Liver (tissue), 9 donors: ENCODE results near the gene PRMT3. TPM values are rescaled to one million over a fixed set of nuclear protein-coding genes. Genes with fewer than 3 reads are reported as not detected.

ENCODE experiments used
- DNase-seq: peaks from one replicate; pipeline ENCODE4 v3.0.0-alpha.2; 2017; ENCODE audit warnings: low spot score
- H3K27ac ChIP-seq, 2 donors: one replicate each; pipeline ENCODE4 v1.7.0; 2013; ENCODE audit warnings: inconsistent platforms in 2 of 2, low read length in 2 of 2, control low read depth in 1 of 2, low read depth in 1 of 2, mild to moderate bottlenecking in 1 of 2
- H3K27me3 ChIP-seq, 4 donors: one replicate each; pipeline versions ENCODE4 v1.6.1 to v1.7.0; 2013; ENCODE audit warnings: low read length in 3 of 4, inconsistent platforms in 1 of 4, mild to moderate bottlenecking in 1 of 4, moderate library complexity in 1 of 4; ENCODE audit not compliant: control insufficient read depth in 4 of 4, insufficient read depth in 4 of 4
- H3K36me3 ChIP-seq, 4 donors: one replicate each; pipeline versions ENCODE4 v1.6.1 to v1.7.0; 2013; ENCODE audit warnings: low read length in 3 of 4, mild to moderate bottlenecking in 3 of 4, low read depth in 1 of 4, moderate library complexity in 1 of 4; ENCODE audit not compliant: control insufficient read depth in 4 of 4, insufficient read depth in 3 of 4
- H3K4me1 ChIP-seq, 4 donors: one replicate each; pipeline versions ENCODE4 v1.6.1 to v1.7.0; 2013; ENCODE audit warnings: low read length in 3 of 4, mild to moderate bottlenecking in 3 of 4, moderate library complexity in 1 of 4; ENCODE audit not compliant: control insufficient read depth in 4 of 4, insufficient read depth in 4 of 4
- H3K4me3 ChIP-seq, 3 donors: one replicate each; pipeline versions ENCODE4 v1.6.1 to v1.7.0; 2013; ENCODE audit warnings: low read length in 3 of 3, control low read depth in 1 of 3, low read depth in 1 of 3, mild to moderate bottlenecking in 1 of 3
- H3K9ac ChIP-seq, 2 donors: one replicate each; pipeline ENCODE4 v1.7.0; 2013; ENCODE audit warnings: low read length in 2 of 2, mild to moderate bottlenecking in 2 of 2, moderate library complexity in 2 of 2, control low read depth in 1 of 2, low read depth in 1 of 2
- H3K9me3 ChIP-seq, 4 donors: one replicate each; pipeline versions ENCODE4 v1.6.1 to v1.7.0; 2013; ENCODE audit warnings: low read length in 3 of 4; ENCODE audit not compliant: control insufficient read depth in 4 of 4
- ATF3 ChIP-seq: IDR thresholded peaks from 2 replicates; pipeline ENCODE4 v1.6.1; 2016; ENCODE audit warnings: antibody characterized with exemption
- CTCF ChIP-seq: fragments of 150-350 bp; IDR thresholded peaks from 2 replicates; pipeline ENCODE4 v1.5.1; 2017; ENCODE audit warnings: improper control_type of control experiment, low read depth, low read length; ENCODE audit not compliant: missing input control
- EGR1 ChIP-seq, 2 donors: IDR thresholded peaks; 2 replicates each; pipeline ENCODE4 v1.6.1; 2016 to 2018; ENCODE audit warnings: antibody characterized with exemption in 2 of 2, low read depth in 2 of 2
- FOXA1 ChIP-seq: IDR thresholded peaks from 2 replicates; pipeline ENCODE4 v1.6.1; 2016; ENCODE audit warnings: antibody characterized with exemption
- FOXA2 ChIP-seq: IDR thresholded peaks from 2 replicates; pipeline ENCODE4 v1.6.1; 2016; ENCODE audit warnings: antibody characterized with exemption
- GABPA ChIP-seq, 2 donors: IDR thresholded peaks in 1 of 2; conservative IDR thresholded peaks in 1 of 2; 2 replicates each; pipeline ENCODE4 v1.6.1; 2016; ENCODE audit warnings: antibody characterized with exemption in 2 of 2, mild to moderate bottlenecking in 1 of 2, moderate library complexity in 1 of 2
- HNF4A ChIP-seq, 2 donors: conservative IDR thresholded peaks; 2 replicates each; pipeline ENCODE4 v1.6.1; 2016; ENCODE audit warnings: antibody characterized with exemption in 2 of 2, mild to moderate bottlenecking in 2 of 2
- HNF4G ChIP-seq: IDR thresholded peaks from 2 replicates; pipeline ENCODE4 v1.6.1; 2016; ENCODE audit warnings: antibody characterized with exemption
- JUND ChIP-seq, 2 donors: IDR thresholded peaks; 2 replicates each; pipeline ENCODE4 v1.6.1; 2016; ENCODE audit warnings: antibody characterized with exemption in 2 of 2
- MAX ChIP-seq: IDR thresholded peaks from 2 replicates; pipeline ENCODE4 v1.6.1; 2016; ENCODE audit warnings: antibody characterized with exemption
- NR2F2 ChIP-seq: IDR thresholded peaks from 2 replicates; pipeline ENCODE4 v1.6.1; 2016; ENCODE audit warnings: antibody characterized with exemption
- RAD21 ChIP-seq, 2 donors: IDR thresholded peaks; 2 replicates each; pipeline ENCODE4 v1.6.1; 2016; ENCODE audit warnings: antibody characterized with exemption in 2 of 2, mild to moderate bottlenecking in 2 of 2
- REST ChIP-seq: IDR thresholded peaks from 2 replicates; pipeline ENCODE4 v1.6.1; 2016; ENCODE audit warnings: antibody characterized with exemption, mild to moderate bottlenecking
- RXRA ChIP-seq, 2 donors: IDR thresholded peaks; 2 replicates each; pipeline ENCODE4 v1.6.1; 2017 to 2018; ENCODE audit warnings: antibody characterized with exemption in 2 of 2, mild to moderate bottlenecking in 1 of 2
- SP1 ChIP-seq: IDR thresholded peaks from 2 replicates; pipeline ENCODE4 v1.6.1; 2018; ENCODE audit warnings: antibody characterized with exemption, mild to moderate bottlenecking
- TAF1 ChIP-seq: conservative IDR thresholded peaks from 2 replicates; pipeline ENCODE4 v1.6.1; 2016; ENCODE audit warnings: antibody characterized with exemption, mild to moderate bottlenecking
- YY1 ChIP-seq: IDR thresholded peaks from 2 replicates; pipeline ENCODE4 v1.6.1; 2016; ENCODE audit warnings: antibody characterized with exemption, mild to moderate bottlenecking
- ZBTB33 ChIP-seq: IDR thresholded peaks from 2 replicates; pipeline ENCODE4 v1.6.1; 2016; ENCODE audit warnings: antibody characterized with exemption
- WGBS: extraction: QIAGEN DNeasy Blood & Tissue Kit; methylation state at CpG from one replicate; pipeline ENCODE4 v1.1.7; 2013; 5-methylcytosine and 5-hydroxymethylcytosine counted together
- polyA plus RNA-seq, 2 donors: library from polyadenylated mRNA; stranded (reverse) in 1 of 2; unstranded in 1 of 2; fragments of 200-250 nt in 1 of 2; fragments of >200 nt in 1 of 2; fragmentation: Nextera tagmentation in 1 of 2; extraction: Ambion mirVana in 1 of 2; gene quantifications; one replicate each; pipeline versions ENCODE4 v1.2.1 to v1.2.3, GENCODE V29; 2013 to 2015
- total RNA-seq, 2 donors: library from RNA; depleted of rRNA; stranded (reverse); fragments of >200 nt; gene quantifications; one replicate each; pipeline ENCODE4 v1.2.3, GENCODE V29; 2014
- donor health status: healthy.
- donor health status: healthy.
- donor health status: healthy.
- donor health status: healthy.
- donor health status: healthy.

The PRMT3 gene
- total and polyA plus RNA-seq, 4 donors: 3.5 to 15.8 (median 7.8) TPM

GRCh38 chr11:20362481-20362880 is 25.0 kb upstream of the PRMT3 start:
- no peak overlapping the region for H3K9ac ChIP-seq

GRCh38 chr11:20363149-20363499 is 24.4 kb upstream of the PRMT3 start:
- TF ChIP-seq FOXA2 (no peak), ATF3 (no peak), ZBTB33 (no peak), CTCF (no peak), NR2F2 (no peak), YY1 (no peak), TAF1 (no peak), REST (no peak), FOXA1 (no peak), SP1 (no peak), GABPA (IDR thresholded peaks at IDR 0.05 in 1 of 2, conservative IDR thresholded peaks at IDR 0.05 in 1 of 2) (no peak), HNF4G (no peak), JUND (IDR thresholded peaks at IDR 0.05) (no peak), EGR1 (IDR thresholded peaks at IDR 0.05; ENCODE audit: low read depth in 2 of 2) (no peak), MAX (no peak), RXRA (IDR thresholded peaks at IDR 0.05) (no peak), HNF4A (conservative IDR thresholded peaks at IDR 0.05) (no peak), RAD21 (IDR thresholded peaks at IDR 0.05) (no peak)
- 81% methylated on average over 2 of the region's 2 CpGs for WGBS
- Histone ChIP-seq H3K4me1 (peaks cover 1 to 12% (median 8%) of the 10 kb centered on the region in 4 donors), H3K9ac (no peak overlapping the region), H3K36me3 (peaks cover 0 to 3% (median 0%) of the 10 kb centered on the region in 4 donors), H3K4me3 (peak overlapping the region; percentile 68 to 86 (median 80)), H3K27me3 (no peaks in the 10 kb centered on the region), H3K27ac (peak overlapping the region in 1 of 2 donors; percentile 26), H3K9me3 (no peaks in the 10 kb centered on the region)
- DNase-seq: no peak

More at GRCh38 chr11:20362481-20362880, 25.0 kb upstream of the PRMT3 start:
- peaks cover 1 to 14% (median 8%) of the 10 kb centered on the region in 4 donors for H3K4me1 ChIP-seq
- no peak for DNase-seq
- H3K27ac ChIP-seq: no peak overlapping the region
- TF ChIP-seq EGR1 (IDR thresholded peaks at IDR 0.05; ENCODE audit: low read depth in 2 of 2): no peak
- TF ChIP-seq NR2F2: no peak
- TF ChIP-seq SP1: no peak
- TF ChIP-seq JUND (IDR thresholded peaks at IDR 0.05): no peak
- TF ChIP-seq HNF4G: no peak
- H3K4me3 ChIP-seq: no peak overlapping the region
- H3K36me3 ChIP-seq: peaks cover 0 to 3% (median 0%) of the 10 kb centered on the region in 4 donors
- H3K9me3 ChIP-seq: no peaks in the 10 kb centered on the region
- whole genome bisulfite sequencing: 1% methylated on average over 1 of the region's 1 CpG
- no peaks in the 10 kb centered on the region for H3K27me3 ChIP-seq
